Glutamatergic neuron (in vitro differentiated cells): Measurements from ENCODE around the gene SELENOW. TPM values are rescaled to one million over a fixed set of nuclear protein-coding genes. Genes with fewer than 3 reads are reported as not detected.
"Not testable (repeated sequence)": the region's sequence is repeated elsewhere in the genome, so short reads cannot be mapped to it uniquely, and the experiment has no call there.

Experiments used
- DNase-seq: peaks from one replicate; pipeline ENCODE4 v3.0.0; 2022
- H3K27ac Mint-ChIP-seq: one replicate; pipeline ENCODE4 v1.8.0; 2020; ENCODE audit warnings: mild to moderate bottlenecking, mixed read lengths, inconsistent platforms; ENCODE audit not compliant: unreplicated experiment
- H3K27me3 Mint-ChIP-seq: one replicate; pipeline ENCODE4 v1.8.0; 2020; ENCODE audit warnings: mild to moderate bottlenecking, moderate library complexity, mixed read lengths, inconsistent platforms; ENCODE audit not compliant: unreplicated experiment
- H3K36me3 Mint-ChIP-seq: one replicate; pipeline ENCODE4 v1.8.0; 2020; ENCODE audit warnings: mild to moderate bottlenecking, mixed read lengths, inconsistent platforms; ENCODE audit not compliant: unreplicated experiment
- H3K4me1 Mint-ChIP-seq: one replicate; pipeline ENCODE4 v1.8.0; 2020; ENCODE audit warnings: mild to moderate bottlenecking, low read depth, mixed read lengths, inconsistent platforms; ENCODE audit not compliant: unreplicated experiment
- H3K4me3 Mint-ChIP-seq: one replicate; pipeline ENCODE4 v1.8.0; 2020; ENCODE audit warnings: mild to moderate bottlenecking, mixed read lengths, inconsistent platforms; ENCODE audit not compliant: unreplicated experiment
- H3K9me3 Mint-ChIP-seq: one replicate; pipeline ENCODE4 v1.8.0; 2020; ENCODE audit warnings: mild to moderate bottlenecking, moderate library complexity, mixed read lengths, inconsistent platforms; ENCODE audit not compliant: unreplicated experiment
- total RNA-seq: library from RNA; stranded (reverse); fragmentation: NEBNext Ultra II Directional; extraction: Animal tissue kit (Norgen Biotek cat#: 25700); gene quantifications from one replicate; pipeline ENCODE4 v1.2.1, GENCODE V29; 2021; ENCODE audit not compliant: unreplicated experiment
- TF ChIP-seq, protein P1 (sequence below): fragments of 200-600 bp; sonication (generic); IDR thresholded peaks from one replicate; pipeline ENCODE4 v1.5.0; 2021; ENCODE audit not compliant: partially characterized antibody, unreplicated experiment

The SELENOW gene
- total RNA-seq, 1 donor from 2014 or later, result 291 TPM

DNA sequence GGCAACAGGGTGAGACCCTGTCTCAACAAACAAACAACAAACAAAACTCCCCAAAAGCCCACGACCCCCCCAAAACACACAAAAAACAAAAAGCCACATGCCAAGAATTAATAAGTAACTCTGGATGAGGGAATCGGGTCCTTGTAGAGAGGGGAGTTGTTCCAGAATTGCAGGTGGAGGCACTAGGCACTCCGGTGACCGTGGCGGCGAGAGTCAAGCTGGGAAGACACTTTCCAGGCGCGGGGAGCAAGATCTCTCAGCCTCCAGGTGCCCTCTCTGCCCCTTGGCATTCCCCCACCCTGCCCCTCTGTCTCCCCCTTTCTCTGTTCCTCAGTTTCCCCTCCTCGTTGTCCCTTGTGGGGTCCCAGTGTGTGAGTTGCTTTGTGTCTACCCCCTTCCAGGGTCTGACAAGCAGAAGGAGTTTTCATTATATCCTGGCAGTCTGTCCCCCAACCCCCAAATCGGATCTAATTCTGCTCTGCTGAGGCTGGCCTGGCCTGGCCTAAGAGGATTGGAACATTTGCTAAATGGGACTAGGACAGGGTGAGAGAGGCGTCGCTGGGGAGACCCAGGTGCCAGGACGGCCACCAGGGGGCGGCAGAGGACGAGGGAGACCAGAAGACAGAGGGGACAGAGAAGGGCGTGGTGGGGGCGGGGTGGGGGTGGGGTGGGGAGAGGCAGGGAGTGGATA lies 34.9 kb downstream of the SELENOW start:
- no peak overlapping the region for H3K27ac Mint-ChIP-seq
- H3K27me3 Mint-ChIP-seq, result peaks cover 7% of the 10 kb centered on the region
- DNase-seq, result peak; percentile 94
- TF ChIP-seq, protein P1, sequence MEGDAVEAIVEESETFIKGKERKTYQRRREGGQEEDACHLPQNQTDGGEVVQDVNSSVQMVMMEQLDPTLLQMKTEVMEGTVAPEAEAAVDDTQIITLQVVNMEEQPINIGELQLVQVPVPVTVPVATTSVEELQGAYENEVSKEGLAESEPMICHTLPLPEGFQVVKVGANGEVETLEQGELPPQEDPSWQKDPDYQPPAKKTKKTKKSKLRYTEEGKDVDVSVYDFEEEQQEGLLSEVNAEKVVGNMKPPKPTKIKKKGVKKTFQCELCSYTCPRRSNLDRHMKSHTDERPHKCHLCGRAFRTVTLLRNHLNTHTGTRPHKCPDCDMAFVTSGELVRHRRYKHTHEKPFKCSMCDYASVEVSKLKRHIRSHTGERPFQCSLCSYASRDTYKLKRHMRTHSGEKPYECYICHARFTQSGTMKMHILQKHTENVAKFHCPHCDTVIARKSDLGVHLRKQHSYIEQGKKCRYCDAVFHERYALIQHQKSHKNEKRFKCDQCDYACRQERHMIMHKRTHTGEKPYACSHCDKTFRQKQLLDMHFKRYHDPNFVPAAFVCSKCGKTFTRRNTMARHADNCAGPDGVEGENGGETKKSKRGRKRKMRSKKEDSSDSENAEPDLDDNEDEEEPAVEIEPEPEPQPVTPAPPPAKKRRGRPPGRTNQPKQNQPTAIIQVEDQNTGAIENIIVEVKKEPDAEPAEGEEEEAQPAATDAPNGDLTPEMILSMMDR, result peak; percentile 80
- no peaks in the 10 kb centered on the region for H3K36me3 Mint-ChIP-seq
- no peak overlapping the region for H3K4me3 Mint-ChIP-seq
- H3K4me1 Mint-ChIP-seq, result no peaks in the 10 kb centered on the region
- H3K9me3 Mint-ChIP-seq, result no peaks in the 10 kb centered on the region

DNA sequence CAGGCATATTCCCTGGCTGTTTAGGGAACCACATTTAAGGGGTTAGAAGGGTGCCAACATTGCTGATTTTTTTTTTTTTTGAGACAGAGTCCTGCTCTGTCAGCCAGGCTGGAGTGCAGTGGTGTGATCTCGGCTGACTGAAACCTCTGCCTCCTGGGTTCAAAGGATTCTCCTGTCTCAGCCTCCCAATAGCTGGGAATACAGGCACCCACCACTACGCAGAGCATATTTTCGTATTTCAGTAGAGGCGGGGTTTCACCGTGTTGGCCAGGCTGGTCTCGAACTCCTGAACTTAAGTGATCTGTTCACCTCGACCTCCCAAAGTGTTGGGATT lies 35.5 kb downstream of the SELENOW start:
- Mint-ChIP-seq H3K27ac (no peak overlapping the region), H3K9me3 (peaks cover 4% of the 10 kb centered on the region), H3K4me3 (no peak overlapping the region), H3K27me3 (peaks cover 4% of the 10 kb centered on the region), H3K36me3 (no peaks in the 10 kb centered on the region), H3K4me1 (no peaks in the 10 kb centered on the region)
- no peak for DNase-seq
- TF ChIP-seq, protein P1, result peak; percentile 54

DNA sequence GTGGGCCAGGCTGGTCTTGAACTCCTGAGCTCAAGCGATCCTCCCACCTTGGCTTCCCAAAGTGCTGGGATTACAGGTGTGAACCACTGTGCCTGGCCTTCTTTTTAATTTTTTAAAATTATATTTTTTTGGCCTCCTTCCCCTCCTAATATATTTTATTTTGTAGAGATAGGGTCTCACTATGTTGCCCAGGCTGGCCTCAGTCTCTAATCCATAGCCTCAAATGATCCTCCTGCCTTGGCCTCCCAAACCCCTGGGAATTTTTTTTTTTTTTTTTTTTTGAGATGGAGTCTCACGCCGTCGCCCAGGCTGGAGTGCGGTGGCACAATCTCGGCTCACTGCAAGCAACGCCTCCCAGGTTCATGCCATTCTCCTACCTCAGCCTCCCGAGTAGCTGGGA lies 37.8 kb downstream of the SELENOW start:
- H3K27me3 Mint-ChIP-seq, DNase-seq, H3K27ac Mint-ChIP-seq: not testable (repeated sequence)

DNA sequence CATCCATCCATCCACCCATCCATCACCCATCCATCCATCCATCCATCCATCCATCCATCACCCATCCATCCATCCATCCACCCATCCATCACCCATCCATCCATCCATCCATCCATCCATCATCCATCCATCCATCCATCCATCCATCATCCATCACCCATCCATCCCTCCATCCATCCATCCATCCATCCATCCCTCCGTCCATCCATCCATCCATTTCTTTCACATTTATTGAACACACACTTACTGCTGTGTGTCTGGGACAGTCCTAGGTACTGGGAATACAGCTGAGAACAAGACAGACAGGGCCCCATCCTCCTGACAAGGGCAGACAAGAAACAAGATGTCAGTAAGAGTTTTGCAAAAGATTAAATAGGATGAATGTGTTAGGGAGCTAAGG lies 39.7 kb downstream of the SELENOW start:
- H3K36me3 Mint-ChIP-seq, H3K4me3 Mint-ChIP-seq, H3K27ac Mint-ChIP-seq, H3K9me3 Mint-ChIP-seq, H3K4me1 Mint-ChIP-seq, DNase-seq, H3K27me3 Mint-ChIP-seq: not testable (repeated sequence)

More for the DNA sequence above, 37.8 kb downstream of the SELENOW start:
- H3K4me1 Mint-ChIP-seq, H3K4me3 Mint-ChIP-seq, H3K9me3 Mint-ChIP-seq, H3K36me3 Mint-ChIP-seq: not testable (repeated sequence)

DNA sequence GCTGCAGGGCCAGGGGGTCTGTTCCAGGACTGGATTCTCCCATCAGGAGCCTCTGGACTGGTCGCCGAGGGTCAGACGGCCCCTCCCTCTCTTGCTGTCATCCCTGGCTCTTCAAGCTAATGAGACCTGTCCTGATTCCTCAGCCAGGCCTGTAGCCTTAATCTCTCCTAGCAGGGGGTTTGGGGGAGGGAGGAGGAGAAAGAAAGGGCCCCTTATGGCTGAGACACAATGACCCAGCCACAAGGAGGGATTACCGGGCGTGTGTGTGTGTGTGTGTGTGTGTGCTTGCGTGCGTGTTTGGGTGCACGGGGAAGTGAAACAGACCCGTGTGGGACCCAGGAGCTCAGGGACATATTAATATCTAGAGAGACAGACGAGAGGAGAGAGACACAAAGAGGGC lies 41.4 kb downstream of the SELENOW start:
- no peaks in the 10 kb centered on the region for H3K36me3 Mint-ChIP-seq
- peaks cover 4% of the 10 kb centered on the region for H3K9me3 Mint-ChIP-seq
- peaks cover 10% of the 10 kb centered on the region for H3K27me3 Mint-ChIP-seq
- peak overlapping the region; percentile 62 for H3K27ac Mint-ChIP-seq
- DNase-seq, result no peak
- TF ChIP-seq, protein P1, result no peak
- no peak overlapping the region for H3K4me3 Mint-ChIP-seq
- H3K4me1 Mint-ChIP-seq, result peaks cover 8% of the 10 kb centered on the region

DNA sequence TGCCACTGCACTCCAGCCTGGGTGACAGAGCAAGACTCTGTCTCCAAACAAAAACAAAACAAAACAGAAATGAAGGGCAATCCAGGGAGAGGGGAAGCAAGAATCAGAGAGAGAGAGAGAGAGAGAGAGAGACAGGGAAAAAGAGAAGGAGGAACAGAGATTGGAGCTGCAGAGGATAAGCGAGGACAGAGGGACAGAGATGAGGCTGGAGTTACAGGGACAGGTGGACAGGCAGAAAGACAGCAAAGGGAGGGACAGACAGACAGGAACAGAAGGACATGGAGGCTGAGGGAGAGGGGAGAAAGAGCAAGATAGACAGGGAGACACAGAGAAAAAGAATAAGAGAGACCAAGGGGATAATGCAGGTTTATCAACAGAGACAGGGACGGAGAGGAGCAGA lies 41.9 kb downstream of the SELENOW start:
- TF ChIP-seq, protein P1, result no peak
- no peak for DNase-seq
- Mint-ChIP-seq H3K27ac (peak overlapping the region; percentile 62), H3K36me3 (no peaks in the 10 kb centered on the region), H3K4me1 (peaks cover 8% of the 10 kb centered on the region), H3K27me3 (peaks cover 10% of the 10 kb centered on the region), H3K9me3 (peaks cover 4% of the 10 kb centered on the region), H3K4me3 (peak overlapping the region; percentile 26)
